Activated CD8-positive, alpha-beta memory T cell treated with anti-CD3 and anti-CD28 coated beads, Interleukin-2, amount 50 U/mL, for 1 hour (primary cell): ENCODE data around the gene TEK.

Experiments used
- DNase-seq: peaks from one replicate; pipeline ENCODE4 v3.0.0-alpha.2; 2020; ENCODE audit errors: extremely low read depth

TEK gene

DNA sequence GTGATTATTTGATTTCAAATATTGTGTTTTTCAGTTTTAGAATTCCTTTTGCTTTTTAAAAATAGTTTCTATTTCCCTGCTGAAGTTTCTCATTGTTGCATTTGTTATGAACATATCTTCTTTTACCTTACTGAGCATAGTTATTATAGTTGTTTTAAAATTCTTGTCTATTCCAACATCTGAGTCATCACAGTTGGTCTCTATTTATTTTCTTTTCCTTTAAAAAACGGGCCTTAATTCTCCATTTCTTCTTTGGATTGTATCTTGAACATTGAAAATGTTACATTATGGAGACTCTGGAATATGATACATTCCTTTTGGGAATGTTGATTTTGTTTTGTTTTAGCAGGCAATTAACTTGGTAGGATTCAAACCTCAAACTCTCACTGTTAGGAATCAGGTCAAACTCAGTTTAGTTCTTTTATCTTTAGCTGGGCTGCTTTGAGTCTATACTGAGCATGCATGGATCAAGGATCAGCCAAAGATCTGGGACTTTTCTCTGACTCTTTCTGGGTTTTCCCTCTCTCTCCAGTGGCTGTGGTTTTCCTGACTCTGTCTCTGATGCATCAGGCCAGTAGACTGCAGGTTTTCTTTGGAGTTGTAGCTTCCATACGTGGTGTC, 70.3 kb downstream of the TEK start:
- no peak for DNase-seq

DNA sequence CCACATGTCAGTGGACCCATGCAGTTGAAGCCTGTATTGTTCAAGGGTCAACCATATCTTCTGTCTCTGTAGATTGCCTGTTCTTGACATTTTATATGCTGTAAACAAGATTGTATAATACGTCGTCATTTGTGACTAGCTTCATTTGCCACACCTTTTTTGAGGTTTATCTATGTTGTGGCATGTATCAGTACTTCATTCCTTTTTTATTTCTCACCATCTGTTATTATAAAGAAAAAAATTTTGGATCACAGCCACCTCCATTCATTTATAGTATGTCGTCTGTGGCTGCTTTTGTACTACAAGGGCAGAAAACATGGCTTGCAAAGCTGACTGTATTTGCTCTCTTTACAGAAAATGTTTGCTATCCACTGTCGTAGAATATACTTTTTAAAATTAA, 72.4 kb downstream of the TEK start:
- no peak for DNase-seq

- DNase-seq = no peak
Observed at GRCh38 chr9:27182421-27182820, 73.4 kb downstream of the TEK start.

GRCh38 chr9:27183131-27183530, 74.1 kb downstream of the TEK start:
- no peak for DNase-seq

- DNase-seq = no peak
Observed at GRCh38 chr9:27183701-27184100, 74.7 kb downstream of the TEK start.

DNA sequence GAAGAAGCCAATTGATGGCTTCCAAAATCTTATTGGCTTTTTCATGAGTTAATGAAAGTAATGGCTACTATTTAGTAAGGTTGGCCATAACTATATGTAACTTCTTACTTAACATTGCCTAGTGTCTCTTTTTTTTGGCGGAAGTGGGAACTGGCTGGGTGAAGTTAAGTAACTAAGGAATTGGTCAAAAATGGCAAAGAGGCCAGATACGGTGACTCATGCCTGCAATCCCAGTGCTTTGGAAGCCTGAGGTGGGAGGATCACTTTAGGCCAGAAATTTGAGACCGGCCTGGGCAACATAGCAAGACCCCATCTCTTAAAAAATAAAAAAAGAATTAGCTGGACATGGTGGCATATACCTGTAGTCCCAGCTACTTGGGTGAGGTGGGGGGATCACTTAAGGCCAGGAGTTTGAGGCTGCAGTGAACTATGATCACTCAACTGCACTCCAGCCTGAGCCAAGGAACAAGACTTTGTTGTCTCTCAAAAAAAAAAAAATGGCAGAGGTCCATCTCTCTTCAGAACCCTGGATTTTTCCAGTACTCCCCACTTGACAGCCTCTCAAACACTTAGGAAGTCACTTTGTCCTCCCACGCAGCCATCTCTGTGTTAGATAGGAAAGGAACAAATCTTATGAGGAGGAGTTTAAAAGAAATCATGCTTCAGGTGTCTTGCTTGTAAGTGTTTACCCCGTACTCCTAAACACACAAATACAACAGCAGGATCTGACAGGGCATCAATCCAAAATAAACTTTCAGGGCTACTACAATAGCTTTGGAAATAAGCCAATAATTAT, 75.7 kb downstream of the TEK start:
- no peak for DNase-seq

- DNase-seq = no peak
Observed at GRCh38 chr9:27188426-27188825, 79.4 kb downstream of the TEK start.

DNA sequence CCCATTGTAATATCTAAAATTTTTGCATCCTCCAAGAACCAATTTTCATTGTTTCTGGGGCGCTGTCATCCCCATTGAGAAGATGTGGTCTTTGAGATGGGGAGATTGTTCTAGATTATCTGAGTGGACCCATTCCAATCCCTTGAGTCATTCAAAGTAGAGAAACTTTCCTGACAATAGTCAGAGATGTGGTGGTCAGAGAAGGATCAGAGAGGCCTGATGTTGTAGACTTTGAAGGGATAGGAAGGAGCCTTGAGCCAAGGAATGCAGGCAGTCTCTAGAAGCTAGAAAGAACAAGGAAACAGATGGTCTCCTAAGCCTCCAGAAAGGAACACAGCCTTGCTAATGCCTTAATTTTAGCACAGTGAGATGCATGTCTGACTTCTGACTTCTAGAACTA, 80.4 kb downstream of the TEK start:
- DNase-seq = no peak

DNA sequence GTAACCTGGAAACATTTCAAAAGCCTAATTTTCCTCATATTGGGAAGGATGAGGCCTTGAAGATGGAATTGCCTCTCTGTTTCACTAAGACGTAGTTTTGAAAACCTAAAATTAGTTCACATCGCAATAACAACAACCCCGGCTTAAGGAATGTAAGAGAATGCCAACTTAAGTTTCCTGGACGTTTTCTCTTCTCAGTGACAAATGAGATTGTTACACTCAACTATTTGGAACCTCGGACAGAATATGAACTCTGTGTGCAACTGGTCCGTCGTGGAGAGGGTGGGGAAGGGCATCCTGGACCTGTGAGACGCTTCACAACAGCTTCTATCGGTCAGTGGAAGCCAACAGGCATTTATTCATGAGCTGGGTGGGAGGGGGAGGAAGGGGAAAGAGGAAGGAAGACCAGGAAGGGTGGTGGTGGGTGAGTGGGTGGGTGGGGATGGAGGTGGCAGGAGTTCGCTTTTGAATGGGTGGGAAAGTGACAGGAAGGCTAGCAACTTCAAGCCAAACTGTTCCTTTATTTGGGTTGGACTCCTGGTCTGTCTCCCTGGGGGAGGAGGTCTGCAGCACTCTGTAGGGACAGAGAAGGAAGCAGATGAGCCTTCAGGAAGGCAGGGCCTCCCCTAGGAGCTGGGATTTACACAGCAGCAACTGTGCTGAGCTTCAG, 83.4 kb downstream of the TEK start:
- no peak for DNase-seq

DNA sequence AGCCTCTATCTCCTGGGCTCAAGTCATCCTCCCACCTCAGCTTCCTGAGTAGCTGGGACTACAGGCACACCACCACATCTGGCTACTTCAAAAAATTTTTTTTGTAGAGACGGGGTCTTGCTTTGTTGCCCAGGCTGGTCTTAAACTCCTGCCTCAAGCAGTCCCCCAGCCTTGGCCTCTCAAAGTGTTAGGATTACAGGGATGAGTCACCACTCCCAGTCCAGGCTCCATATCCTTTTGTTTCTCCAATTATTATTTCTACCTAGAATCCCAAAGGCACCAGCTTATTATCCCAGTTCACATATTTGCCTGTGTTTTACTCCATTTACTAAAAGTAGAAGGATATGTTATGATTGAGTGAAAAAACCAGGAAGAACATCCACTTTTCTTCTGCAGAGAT, 84.9 kb downstream of the TEK start:
- no peak for DNase-seq

DNA sequence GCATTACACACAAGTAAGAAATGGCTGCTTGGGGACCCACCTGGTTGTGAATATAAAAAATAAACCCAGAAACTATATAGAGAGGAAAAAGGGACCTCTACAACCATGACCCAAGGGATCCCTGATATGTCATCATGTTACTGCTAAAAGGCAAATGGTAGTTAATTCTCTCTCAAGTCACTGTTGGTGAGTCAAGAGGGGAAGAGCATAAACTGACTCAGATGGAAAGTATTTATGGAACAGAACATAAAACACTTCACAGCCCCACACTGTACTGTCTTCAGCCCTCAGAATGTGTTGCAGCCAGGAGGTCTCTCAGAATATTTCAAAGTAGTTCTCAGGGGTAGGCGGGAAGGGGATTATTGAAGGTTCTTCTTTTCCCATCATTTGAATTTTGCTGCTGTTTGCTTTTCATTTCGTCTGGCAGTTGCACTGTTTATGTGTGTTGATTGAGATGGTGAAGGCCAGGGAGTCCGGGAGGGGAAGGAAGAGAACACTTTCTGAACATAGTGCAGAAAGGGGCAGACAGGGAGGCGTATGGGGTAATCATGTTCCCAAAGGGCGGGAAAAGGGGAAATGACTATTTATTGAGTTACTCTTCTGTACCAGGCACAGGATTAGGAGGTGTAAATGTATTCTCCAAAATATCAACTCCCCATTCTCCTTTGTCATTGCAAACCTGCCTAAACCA, 85.5 kb downstream of the TEK start:
- DNase-seq = no peak

DNA sequence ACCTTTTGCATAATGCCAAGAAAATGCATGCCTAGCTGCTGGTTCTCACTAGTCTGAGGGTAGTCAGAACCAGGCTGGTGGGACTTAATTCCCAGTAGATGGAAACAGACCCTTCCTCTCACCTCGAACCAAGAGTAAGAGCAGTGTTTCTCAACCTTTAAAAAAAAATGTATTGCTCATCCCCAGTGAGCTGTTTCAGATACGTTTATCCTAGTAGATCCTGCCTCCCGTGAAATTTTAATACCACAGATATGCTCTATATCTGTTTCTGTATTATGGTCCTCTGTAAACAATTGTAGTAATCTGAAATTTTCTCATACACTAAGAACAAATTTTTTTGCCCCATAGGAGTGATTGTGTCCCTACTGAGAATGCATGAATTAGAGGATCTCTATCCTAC, 86.2 kb downstream of the TEK start:
- no peak for DNase-seq

GRCh38 chr9:27196383-27196782, 87.4 kb downstream of the TEK start:
- DNase-seq = no peak

- no peak for DNase-seq
Observed at GRCh38 chr9:27198190-27198589, 89.2 kb downstream of the TEK start.

DNA sequence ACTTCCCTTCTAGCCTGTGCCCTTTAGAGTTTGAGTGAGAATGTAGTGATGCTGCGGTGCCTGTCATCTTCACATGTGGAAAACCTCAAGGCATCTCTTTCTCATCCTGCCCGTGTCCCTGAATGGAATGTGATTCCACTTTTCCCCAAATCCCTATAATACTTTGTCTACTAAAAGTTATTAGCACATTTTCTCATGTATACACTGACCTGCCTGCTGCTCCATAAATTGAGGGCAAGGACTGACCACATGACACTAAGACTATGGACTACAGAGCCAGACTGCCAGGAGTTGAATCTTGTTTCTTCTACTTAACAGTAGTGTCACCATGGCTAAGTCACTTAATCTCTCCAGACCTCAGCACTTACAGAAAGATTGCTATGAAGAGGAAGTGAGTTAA, 93.0 kb downstream of the TEK start:
- no peak for DNase-seq

DNA sequence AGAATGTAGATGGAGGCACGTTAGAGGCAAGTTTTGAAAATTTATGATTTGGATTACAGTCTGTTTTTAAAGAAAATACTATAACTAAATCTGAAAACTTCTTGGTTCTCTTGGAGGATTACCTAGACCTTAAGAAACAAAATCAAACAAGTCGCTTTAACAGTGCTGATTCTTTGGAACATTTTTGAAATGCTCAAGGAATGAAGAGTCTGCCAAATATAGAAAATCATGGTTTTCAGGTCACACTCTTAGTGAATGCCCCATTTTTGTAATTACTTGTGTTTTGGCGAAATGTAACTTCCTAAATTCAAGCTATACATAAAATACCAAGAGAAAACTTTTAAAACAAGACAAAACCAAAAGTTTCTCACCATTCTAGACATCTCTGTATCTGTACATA, 94.8 kb downstream of the TEK start:
- no peak for DNase-seq

- no peak for DNase-seq
Observed at GRCh38 chr9:27204578-27204977, 95.6 kb downstream of the TEK start.

- no peak for DNase-seq
Observed at GRCh38 chr9:27205198-27205597, 96.2 kb downstream of the TEK start.

DNA sequence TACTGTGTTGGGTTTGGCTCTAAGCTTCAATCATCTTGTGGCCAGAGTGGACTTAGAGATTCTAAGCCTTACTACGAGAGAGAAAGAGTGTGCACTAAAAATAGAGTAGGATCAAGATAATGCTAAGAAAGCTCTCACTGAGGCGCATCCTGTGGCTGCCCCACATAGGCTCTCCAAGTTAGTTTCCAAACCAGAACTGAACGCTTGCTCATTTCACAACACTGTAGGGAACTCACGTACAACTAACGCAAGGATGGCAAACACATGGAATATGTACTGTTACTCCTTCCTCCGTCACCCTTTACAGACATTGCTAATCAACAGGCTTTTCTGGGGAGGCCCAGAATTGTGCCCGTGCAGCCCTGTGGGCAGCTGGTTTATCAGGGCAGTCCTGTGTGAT, 97.0 kb downstream of the TEK start:
- DNase-seq = no peak

DNA sequence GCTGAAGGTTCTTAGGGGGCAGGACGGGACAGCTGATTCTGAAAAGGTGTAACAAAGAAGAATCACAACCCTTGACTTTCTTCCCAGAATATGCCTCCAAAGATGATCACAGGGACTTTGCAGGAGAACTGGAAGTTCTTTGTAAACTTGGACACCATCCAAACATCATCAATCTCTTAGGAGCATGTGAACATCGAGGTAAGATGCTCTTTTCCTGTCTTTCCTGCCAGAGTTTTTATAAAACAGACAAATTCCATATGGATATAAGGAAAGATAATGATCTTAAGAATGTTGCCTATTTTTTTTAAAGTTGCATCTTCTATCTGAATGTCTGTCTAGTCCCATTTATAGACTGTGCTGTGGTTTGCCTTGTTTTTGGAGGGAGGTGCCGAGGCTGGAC, 100.0 kb downstream of the TEK start:
- no peak for DNase-seq

DNA sequence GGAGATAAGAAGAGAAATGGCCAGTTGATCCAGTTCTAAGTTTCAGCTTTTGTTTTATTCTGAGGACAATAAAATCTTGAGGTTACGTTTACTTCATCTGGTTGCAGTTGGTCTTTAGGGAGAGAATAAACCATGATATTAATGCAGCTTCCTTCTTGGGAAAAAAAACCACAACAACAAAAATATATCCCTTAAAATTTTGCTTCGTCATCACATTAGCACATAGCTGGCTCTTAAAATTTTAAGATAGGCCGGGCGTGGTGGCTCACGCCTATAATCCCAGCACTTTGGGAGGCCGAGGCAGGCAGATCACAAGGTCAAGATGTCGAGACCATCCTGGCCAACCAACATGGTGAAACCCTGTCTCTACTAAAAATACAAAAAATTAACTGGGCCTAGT, 101.6 kb downstream of the TEK start:
- DNase-seq = no peak

DNA sequence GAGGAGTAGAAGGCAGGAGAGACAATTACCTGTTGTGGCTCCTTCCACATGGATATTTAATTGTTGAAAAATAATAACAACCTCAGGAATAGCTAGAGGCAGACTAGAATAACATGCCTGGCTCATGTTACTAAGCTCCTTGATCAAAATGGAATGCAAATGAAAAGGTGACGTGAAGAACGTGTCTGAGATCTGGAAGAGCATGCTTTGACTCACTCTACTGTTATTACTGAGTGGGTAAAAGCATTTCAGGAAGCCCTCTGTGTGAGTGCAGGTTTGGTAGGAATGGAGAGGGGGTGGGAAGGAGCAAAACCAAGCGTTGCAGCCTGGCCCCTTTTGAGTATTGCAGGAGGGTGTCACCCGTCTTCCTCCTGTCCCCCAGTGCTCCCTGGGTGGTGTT, 103.2 kb downstream of the TEK start:
- DNase-seq = no peak

DNA sequence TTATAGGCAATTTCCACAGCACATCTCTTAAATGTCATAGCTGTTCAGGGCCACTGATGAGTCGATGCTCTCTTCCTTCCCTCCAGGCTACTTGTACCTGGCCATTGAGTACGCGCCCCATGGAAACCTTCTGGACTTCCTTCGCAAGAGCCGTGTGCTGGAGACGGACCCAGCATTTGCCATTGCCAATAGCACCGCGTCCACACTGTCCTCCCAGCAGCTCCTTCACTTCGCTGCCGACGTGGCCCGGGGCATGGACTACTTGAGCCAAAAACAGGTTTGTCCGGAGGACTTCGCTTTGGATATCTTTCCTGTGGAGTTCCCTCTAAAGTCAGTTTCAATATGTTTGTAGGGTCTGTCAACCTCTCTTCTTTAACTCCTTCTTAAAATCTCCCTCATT, 103.6 kb downstream of the TEK start:
- no peak for DNase-seq
